HG02840 (cell line): Measurements from ENCODE around the gene LRTM2.
A peak's percentile ranks its signal among the peaks of the same experiment; 100 is the strongest.

Source experiments
- ATAC-seq: cut with Tn5 transposase; IDR thresholded peaks from one replicate; pipeline ENCODE4 v1.9.1; 2021; ENCODE audit warnings: mild to moderate bottlenecking, moderate library complexity, moderate number of reproducible peaks; ENCODE audit not compliant: unreplicated experiment, low FRiP score

LRTM2 gene

DNA sequence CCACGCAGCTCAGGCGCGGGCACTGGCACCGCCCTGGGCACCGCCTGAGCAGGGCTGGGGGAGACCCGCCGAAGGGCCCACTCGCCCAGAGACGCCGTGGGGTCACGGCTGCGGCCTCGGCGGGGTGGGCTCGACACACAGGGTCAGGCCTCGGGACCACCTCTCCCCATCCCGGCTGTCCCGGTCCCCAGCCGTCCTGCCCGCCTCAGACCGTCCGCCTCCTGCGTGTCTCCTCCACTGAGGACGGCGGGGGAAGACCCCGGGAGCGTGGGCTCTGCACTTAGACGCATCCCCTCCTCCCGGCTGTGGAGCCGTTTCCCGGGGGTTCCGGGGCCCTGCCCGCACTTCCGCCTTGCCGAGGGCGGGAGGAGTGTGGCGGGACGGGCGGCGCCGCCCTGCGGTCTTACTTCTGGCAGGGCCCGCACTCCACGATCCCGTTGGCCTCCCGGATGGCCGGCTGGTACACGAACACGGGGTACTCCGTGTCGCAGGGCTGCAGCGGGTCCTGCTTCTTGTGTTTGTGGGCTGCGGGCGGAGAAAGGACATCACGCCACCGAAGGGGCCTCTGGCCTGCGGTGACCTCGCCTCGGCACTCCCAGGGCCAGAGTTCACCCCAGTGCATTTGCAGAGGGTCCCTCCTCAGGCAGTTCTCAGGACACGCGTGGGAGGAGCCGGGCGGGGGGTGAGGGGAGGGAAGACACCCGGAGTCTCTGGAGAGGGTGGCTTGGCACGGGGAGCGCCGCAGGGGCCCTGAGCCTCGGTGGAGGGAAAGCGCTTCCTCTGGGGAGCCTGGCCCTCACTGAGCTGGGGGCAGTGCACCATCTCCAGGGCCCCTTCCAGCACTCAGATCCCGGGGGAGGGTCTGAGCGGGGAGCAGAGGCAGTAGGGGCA, 23.1 kb upstream of the LRTM2 start:
- no peak for ATAC-seq

DNA sequence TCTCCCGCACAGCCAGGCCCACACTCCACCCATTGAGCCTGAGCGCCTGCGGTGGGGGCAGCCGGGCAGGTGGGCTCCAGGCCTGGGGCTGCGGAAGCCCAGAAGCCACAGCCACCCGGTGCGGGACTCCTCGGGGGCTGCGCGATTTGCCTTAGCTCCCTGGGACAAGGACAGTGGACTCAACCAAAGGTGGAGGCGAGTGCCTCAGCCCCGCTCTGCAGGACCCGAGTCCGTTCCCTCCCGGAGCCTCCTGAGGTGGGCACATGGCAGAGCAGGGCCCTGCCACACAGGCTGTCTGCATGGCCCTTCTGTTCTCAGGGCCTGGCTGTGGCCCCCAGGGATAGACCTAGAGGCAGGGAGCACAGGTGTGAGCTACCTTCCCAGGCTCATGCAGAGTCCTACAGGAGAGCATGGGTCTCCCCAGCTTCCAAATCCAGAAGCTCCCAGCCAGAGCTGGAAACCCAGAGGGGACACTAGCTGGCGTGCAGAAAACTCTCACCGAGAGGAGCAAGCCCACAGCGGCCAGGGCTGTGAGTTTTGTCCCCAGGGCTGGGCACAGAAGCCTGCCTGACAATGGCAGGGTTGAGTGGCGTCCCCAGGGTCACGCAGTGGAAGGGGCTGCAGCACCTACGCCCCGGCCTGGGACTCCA, 22.2 kb upstream of the LRTM2 start:
- no peak for ATAC-seq

DNA sequence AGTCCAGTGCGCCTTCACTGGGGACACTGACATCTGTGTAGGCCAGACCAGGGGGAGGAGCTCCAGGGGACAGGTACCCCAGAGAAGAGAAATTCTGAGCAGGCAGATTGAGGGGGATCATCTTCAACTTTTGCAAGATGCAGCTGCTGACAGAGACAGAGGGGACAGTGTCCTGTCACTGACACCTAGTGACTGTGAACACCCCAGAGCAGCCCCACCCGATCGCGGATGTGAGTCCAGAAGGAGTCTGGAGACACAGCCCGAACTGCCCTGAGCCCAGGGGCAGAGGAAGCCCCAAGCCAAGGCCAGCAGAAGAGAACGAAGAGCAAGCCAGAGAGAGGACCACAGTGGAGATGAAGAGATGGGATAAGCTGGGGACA, 21.7 kb upstream of the LRTM2 start:
- ATAC-seq, result no peak

DNA sequence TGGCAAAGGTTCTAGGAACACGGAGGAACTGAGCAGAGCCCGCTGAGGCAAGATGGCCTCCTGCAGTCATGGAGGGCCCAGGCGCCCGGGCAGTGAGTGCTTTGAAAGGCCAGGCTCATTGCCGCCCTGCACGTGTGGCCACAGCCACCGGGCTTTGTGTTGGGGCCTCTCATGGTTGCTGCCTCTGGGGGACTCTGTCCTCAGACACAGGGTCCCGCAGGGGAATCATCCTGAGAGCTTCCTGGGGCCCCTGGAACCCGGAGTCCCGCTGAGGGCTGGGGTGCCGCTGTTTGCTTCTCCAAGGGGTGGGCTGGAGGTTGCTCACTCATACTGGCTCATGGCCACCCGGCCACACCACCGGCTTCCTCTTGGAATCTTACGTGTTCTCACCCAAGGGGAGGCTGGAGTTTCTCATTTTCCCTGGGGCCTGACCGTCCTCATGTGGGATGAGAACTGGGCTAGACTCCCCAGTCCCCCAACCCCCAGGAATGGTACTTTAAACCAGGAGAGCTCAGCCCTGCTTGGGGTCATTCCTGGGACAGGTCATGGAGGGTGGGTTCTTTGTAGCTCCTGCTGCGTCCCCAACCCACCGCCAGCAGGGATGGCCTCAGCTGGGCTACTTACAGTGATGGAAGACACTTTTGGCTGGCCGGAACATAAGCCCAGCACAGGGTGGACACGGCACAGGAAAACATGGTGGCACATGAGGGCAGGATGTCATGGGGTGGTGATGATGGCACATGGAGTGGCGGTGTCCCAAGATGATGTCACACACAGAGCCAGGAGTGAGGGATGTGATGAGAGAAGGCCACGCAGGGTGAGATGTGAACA, 21.1 kb upstream of the LRTM2 start:
- no peak for ATAC-seq

DNA sequence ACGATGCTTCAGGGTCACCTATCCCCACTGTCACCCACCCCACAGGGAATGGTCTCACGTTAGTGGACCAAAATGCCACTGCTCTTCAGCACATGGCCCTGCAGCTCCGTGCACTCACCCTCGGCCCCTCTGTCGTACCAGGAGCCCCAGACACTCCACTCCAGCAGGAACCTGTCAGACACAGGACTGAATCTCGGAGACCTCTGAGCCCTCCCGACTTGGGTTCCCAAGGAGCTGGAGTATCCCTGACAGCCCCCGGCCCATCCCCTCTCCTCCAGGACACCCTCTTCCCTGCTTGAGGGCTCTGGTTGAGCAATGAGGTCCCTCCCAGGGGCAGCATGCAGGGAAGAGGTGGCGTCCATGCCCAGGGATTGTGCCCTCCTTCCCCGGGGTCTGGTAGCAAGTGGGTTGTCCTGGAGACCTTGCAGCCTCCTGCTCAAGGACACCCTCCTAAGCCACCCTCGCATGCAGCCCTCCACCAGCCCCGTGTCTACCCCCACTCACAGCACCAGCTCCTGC, 20.4 kb upstream of the LRTM2 start:
- ATAC-seq, result no peak

DNA sequence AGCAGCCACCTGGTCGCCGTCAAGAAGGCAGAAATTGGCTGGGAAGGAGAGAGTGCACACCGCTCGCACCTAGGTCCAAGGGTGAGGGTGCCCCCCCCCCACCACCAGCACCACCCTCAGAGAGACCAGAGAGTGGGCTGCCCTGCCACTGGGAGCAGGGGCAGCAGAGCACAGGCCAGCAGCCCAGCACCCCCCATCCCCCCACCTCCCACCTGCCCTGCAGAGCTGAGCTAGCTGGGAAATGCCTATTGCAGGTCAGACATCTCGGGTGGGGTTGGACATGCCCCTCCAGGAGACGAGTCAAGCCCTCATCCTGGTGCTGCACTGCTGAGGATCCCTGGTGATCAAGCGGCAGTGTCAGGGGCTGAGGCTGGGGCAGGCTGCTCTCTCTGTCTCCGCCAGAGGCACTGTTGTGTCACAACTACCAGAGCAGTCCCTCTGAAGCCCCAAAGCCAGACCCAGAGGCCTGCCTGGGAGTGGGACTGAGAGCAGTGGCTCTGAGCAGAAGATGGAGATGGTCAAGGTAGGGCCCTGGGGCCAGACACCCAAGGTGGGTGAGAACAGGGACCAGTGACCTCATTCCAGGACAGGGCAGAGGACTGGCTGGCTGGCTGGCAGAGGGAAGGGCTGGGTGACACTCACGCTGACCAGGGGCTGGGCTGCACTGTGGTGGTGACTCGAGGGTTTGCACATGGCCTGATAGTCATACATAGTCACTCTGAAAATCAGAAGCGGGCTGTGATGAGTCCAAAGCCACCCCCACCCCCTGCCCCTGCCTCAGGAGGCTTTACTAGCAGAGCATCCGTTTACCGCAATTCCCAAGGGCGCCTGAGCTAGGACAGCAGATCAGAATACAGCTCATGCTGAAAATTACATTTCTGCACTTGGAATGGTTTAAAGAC, 19.7 kb upstream of the LRTM2 start:
- no peak for ATAC-seq

DNA sequence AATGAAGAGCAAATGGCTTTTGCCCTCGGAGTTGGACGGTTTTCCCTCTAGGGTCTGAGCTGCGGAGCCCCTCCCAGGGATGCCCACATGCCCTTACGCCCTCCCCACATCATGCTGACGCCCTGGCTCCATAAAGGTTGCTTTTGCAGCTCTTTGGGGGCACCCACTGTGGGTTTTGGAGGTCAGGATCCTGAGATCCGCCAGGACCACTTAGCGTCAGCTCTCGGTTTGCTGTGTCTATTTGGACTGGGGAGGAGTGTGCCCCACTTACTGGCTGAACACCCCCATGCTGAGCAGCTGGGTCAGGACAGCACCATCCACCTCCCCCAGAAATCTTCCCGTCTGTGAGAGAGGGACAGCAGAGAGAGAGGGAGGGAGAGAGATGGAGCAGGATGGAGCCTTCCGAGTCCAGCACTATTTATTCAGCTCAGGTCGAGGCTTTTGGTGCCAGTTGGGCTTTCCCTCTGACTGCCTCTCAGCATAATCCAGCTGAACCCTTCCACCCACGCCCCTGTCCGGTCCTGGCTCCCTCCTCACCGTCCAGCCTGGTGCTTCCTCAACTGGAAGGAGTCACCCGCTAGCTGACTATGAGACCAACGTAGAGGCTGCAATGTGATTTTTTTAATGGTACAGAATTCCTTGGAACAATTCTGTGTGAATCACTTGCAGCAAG, 18.9 kb upstream of the LRTM2 start:
- no peak for ATAC-seq

DNA sequence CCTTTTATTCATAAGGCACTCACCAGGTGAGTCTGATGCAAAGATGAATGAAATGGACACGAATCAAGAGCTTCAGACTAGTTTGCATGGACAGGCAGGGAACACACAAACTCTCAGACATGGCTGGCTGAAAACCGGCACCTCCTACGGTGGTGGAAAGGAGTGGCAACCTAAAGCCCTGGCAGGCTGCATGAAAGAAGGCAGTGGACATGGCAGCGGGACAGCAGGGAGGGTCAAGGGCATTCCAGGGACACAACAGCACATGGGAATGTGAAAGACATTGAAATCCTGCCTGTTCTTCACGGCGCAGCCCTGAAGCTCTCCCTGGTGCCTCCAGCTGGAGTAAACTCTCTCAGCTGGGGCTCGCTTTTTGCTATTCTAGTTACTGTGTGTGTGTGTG, 16.6 kb upstream of the LRTM2 start:
- ATAC-seq, result no peak

DNA sequence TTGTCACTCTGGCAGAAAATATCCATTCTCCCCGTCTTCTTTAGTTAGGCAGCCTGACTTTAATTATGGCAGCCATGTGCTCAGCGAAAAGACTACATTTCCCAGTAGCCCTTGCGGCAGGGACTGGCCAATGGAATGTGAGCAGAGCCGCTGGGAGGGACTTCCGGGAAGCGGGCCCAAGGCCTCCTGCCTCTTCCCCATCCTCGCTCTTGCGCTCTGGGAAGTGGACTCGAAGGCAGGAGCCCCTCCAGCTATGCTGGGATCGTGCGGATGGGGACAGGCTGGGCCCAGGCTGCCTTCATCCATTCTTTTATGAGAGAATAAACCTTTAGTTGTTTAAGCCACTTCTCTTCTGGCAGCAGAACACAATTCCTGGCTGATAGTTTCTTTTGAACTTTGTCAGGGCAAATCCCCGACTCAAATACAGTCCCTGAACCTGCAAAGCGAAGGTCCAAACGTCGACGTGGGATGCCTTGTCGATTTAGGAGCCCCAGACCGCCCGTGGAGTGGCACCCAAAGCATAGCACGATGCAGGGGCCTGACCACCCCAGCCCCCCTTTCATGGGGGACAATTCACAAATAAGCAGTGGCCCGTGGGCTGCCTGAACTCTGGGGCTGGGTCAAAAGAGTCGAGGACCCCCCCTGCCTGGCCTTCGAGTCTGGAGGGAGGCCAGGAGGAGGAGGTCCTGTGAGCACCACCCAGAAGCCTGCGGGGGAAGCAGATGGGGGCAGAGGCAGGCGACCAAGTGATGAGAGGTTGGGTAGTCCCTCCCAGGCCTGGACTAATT, 15.6 kb upstream of the LRTM2 start:
- peak; percentile 60 for ATAC-seq

DNA sequence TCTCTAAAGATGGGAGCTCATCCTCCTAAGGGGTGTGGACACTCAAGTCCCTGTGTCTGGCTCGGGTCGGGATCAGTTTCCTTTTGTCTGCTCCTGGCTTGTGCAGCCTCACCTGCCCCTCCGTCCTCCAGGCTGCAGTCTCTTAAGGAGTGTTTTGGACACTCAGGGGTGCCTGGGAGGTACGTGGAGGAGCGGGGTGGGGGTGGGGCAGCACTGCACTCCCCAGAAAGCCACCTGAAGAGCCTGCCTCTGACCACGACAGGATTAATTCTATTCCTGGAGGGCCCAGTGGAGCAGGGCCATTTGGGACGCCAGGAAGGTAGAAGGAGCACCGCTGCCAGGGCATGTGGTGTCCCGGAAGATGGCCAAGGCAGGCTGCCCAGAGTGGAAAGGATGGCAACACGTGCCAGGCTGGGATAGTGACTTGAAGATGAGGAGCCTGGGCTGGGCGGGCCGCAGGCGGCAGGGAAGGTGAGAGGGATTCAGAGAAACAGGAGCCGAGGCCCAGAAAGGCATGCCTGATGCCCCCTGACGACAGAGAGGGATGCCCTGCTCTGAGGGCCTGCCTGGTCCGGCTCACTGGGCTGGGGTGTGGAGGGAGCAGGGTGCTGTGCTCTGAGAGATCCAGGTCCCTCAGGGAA, 14.8 kb upstream of the LRTM2 start:
- ATAC-seq, result no peak

DNA sequence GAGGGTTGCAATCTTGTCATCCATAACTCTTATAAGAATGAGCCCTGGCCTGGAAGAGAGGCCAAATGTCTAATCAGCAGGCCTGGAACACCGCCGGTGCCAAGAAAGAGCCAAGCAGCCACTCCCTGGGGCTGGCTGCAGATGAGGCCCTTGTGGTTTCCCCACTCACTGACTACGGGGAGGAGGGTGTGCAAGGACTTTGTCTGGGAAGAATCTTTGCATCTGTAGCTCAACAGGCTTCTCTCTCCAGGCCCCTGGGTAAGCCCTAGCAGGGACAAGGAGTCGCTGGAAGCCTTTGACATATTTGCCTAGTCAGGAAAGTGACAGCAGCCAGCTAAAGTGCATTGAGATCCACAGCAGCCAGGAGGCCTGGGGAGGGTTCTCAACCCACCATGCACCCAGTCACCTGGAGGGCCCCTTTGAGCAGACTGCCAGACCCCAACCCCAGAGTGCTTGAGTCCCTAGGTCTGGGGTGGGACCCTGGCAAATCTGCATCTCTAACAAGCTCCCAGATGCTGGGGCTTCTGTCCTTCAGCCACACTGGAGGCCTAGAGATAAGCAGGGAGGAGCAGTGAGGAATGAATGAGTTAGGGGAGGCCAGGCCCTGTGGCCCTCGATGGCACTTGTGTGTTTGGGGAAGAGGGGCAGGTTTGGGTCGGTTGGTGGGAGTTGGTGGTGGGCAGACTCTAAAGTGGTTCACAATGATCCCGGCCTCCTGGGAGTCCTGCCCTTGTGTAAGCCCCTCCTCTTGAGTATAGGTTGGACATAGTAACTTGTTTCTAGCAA, 13.9 kb upstream of the LRTM2 start:
- no peak for ATAC-seq

DNA sequence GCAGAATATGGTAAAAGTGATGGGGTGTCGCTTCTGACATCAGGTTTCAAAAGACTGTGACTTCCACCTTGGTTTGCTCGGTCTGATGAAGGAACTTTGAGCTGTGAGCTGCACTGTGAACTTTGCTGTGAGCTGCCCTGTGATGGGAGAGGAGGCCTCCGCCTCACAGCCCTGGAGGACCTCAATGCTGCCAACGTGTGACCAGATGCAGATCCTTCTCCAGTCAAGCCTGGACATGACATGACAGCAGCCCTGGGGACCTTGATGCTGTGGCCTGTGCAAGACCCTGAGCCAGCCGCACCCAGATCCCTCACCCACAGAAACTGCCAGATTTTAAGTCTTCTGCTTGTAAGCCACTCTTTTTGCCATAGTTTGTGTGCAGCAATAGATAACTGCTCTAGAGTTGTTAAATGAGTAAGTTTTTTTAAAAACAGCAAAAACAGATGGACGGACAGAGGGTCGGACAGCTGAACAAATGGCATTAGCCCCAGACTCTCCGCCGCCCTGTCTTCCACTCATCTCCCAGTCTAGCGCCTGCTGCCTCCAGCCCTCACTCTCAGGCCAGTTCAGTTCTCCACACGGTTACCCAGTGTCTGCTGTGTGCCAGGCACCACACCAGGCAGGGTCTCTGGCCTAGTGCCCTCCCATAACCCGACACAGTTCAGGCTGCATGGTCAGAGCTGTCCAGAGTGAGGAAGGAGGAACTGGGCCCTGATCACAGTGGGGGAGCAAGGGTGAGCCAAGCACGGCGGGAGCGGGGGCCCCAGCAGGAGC, 13.1 kb upstream of the LRTM2 start:
- ATAC-seq, result no peak

DNA sequence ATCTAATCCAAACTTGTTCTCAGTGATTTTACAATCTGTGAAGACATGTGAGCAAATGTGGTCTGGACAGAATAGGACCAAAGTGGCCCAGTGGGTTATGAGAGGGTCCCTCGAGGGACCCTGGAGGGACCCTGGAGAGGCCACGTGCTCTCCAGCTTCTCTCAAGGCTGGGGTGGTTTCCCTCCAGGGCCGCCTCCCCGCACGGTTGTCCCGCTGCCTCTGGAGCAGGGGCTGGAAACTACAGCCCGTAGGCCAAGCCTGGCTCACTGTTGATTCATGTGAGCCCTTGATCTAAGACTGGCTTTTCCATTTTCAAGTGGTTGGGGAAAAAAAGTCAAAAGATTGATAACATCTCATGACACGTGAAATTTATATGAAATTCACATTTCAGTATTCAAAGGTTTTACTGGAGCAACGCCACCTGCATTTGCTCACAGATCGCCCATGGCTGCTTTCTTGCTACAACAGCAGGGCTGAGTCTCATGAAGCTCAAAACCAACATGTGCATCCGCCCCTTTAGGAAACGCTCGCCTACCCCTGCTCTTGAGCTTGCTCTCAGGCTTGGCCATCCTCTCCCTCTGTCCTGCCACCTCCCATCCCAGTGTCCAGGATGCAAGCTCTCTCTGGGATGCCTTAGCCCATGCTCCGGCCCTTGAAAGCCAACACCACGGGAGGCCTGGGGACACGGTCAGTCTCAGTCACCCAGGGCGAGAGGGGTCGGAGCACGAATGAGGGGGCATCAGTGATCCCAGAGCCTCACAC, 12.1 kb upstream of the LRTM2 start:
- ATAC-seq, result no peak

DNA sequence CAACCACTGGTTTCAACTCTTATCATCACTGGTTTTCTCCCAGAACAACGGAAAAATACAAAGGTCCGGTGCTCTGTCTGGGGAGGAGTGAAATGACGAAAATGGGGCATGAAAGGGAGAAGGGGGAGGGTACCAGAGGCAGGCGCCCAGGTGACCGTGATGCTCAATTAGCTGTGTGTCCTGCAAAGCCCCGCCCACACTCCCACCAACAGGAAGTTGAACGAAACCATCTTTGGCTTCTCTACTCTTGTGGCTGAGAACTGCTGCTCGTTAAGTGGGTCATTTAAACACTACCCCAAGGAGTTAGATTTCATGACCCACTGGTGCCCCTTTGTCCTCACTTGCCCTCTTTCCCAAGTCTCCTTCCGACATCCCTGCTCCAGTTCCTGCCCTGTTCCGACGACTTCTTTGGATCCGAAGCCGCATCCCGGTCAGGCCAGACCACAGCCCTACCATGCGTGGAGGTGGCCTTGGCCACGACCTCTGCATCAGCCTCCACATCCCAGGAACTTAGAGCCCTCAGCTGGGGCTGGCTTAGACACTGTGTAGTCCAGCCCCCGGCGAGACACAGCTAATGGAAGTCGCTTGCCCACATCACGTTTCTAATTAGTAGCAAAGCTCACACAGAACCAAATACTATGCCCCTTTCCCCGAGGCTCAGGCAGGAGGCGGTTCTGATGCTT, 11.4 kb upstream of the LRTM2 start:
- ATAC-seq, result no peak

DNA sequence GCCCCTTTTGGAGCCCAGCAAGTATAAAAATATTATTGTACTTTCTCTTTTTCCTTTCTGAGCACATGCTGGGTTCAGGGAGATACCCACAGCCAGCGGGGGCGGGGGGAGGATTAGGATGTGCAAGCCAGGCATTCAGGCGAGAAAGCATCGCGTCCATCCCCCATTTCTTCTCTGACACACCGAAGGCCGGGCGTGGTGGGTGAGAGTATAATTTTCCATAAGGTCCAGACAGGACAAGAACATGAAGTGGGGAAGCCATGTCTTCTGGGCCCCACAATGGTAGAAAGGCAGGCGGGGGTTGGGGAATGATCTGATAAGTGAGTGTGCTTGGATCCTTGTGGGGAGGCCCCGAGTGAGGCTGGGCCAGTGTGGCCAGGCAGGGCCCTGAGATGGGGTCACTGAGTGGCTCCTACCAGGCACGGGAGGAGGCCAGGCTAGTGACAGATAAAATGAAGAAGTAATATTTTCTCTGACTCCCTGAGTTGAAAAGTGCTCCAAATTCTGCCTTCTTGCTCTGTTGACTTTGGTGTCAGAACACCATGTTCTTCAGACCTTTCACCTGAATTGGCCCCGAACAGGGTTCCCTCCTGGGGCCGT, 10.7 kb upstream of the LRTM2 start:
- ATAC-seq, result no peak
